ENCODE measurements around the gene CDC14A.

GRCh38 chr1:100350787-100351094, 1.6 kb upstream of the CDC14A start:
- TF ChIP-seq POLR2A (IDR thresholded peaks at IDR 0.05): no peak
- TF ChIP-seq, protein P1, sequence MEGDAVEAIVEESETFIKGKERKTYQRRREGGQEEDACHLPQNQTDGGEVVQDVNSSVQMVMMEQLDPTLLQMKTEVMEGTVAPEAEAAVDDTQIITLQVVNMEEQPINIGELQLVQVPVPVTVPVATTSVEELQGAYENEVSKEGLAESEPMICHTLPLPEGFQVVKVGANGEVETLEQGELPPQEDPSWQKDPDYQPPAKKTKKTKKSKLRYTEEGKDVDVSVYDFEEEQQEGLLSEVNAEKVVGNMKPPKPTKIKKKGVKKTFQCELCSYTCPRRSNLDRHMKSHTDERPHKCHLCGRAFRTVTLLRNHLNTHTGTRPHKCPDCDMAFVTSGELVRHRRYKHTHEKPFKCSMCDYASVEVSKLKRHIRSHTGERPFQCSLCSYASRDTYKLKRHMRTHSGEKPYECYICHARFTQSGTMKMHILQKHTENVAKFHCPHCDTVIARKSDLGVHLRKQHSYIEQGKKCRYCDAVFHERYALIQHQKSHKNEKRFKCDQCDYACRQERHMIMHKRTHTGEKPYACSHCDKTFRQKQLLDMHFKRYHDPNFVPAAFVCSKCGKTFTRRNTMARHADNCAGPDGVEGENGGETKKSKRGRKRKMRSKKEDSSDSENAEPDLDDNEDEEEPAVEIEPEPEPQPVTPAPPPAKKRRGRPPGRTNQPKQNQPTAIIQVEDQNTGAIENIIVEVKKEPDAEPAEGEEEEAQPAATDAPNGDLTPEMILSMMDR (IDR thresholded peaks at IDR 0.05): no peak

Data from heart left ventricle (tissue), 13 donors.